HEK293T (cell line): ENCODE data around the gene MET.

ENCODE experiments used
- CTCF ChIA-PET: fragments of 350-600 bp; formaldehyde crosslinking; extraction: SDS; loops from one replicate; lab custom pipeline; 2021; ENCODE audit warnings: antibody characterized with exemption, inconsistent platforms; lab: Yijun Ruan, JAX
- POLR2A ChIA-PET: fragments of 350-600 bp; formaldehyde crosslinking; extraction: SDS; loops from one replicate; lab custom pipeline; 2020; ENCODE audit warnings: antibody characterized with exemption, inconsistent platforms; lab: Yijun Ruan, JAX
- DNase-seq: peaks from one replicate; pipeline ENCODE4 v3.0.0; 2012; ENCODE audit warnings: mixed read lengths; ENCODE audit errors: extremely low spot score
- ARNT ChIP-seq: fragments of 450-650 bp; IDR thresholded peaks from 2 replicates; pipeline ENCODE4 v1.6.1; 2017; ENCODE audit warnings: mild to moderate bottlenecking
- BHLHE40 ChIP-seq: fragments of 450-650 bp; IDR thresholded peaks from 2 replicates; pipeline ENCODE4 v1.6.1; 2016; ENCODE audit warnings: mild to moderate bottlenecking, moderate library complexity, borderline replicate concordance
- CTBP1 ChIP-seq: fragments of 450-650 bp; IDR thresholded peaks from 2 replicates; pipeline ENCODE4 v1.6.1; 2016; ENCODE audit warnings: borderline replicate concordance
- ELF4 ChIP-seq: fragments of 450-650 bp; IDR thresholded peaks from 2 replicates; pipeline ENCODE4 v1.6.1; 2017; ENCODE audit warnings: antibody characterized with exemption
- FOXA1 ChIP-seq: fragments of 450-650 bp; IDR thresholded peaks from 2 replicates; pipeline ENCODE4 v1.6.1; 2016; ENCODE audit warnings: mild to moderate bottlenecking
- FOXK2 ChIP-seq: fragments of 450-650 bp; IDR thresholded peaks from 2 replicates; pipeline ENCODE4 v1.6.1; 2016; ENCODE audit warnings: mild to moderate bottlenecking
- FOXM1 ChIP-seq: fragments of 450-650 bp; IDR thresholded peaks from 2 replicates; pipeline ENCODE4 v1.6.1; 2017; ENCODE audit warnings: mild to moderate bottlenecking, borderline replicate concordance
- HDGF ChIP-seq: fragments of 450-650 bp; IDR thresholded peaks from 2 replicates; pipeline ENCODE4 v1.6.1; 2017; ENCODE audit warnings: antibody characterized with exemption, borderline replicate concordance
- L3MBTL2 ChIP-seq: fragments of 450-650 bp; conservative IDR thresholded peaks from 2 replicates; pipeline ENCODE4 v1.6.1; 2016; ENCODE audit warnings: mild to moderate bottlenecking
- LEF1 ChIP-seq: fragments of 450-650 bp; IDR thresholded peaks from 2 replicates; pipeline ENCODE4 v1.6.1; 2017; ENCODE audit warnings: mild to moderate bottlenecking, borderline replicate concordance
- NFRKB ChIP-seq: fragments of 450-650 bp; IDR thresholded peaks from 2 replicates; pipeline ENCODE4 v1.6.1; 2016; ENCODE audit warnings: mild to moderate bottlenecking, moderate library complexity
- PKNOX1 ChIP-seq: fragments of 450-650 bp; IDR thresholded peaks from 2 replicates; pipeline ENCODE4 v1.6.1; 2016
- SP1 ChIP-seq: fragments of 450-650 bp; IDR thresholded peaks from 2 replicates; pipeline ENCODE4 v1.6.1; 2017
- SUZ12 ChIP-seq: fragments of 450-650 bp; IDR thresholded peaks from 2 replicates; pipeline ENCODE4 v1.6.1; 2016; ENCODE audit warnings: mild to moderate bottlenecking
- TARDBP ChIP-seq: fragments of 450-650 bp; IDR thresholded peaks from 2 replicates; pipeline ENCODE4 v1.6.1; 2016
- ZNF384 ChIP-seq: fragments of 450-650 bp; IDR thresholded peaks from 2 replicates; pipeline ENCODE4 v1.6.1; 2016

MET gene

GRCh38 chr7:116787881-116788280 lies 115.9 kb downstream of the MET start:
- no peak for DNase-seq
- CTCF ChIA-PET, result no interaction called here
- POLR2A ChIA-PET, result no interaction called here
- TF ChIP-seq FOXM1, result no peak
- no peak for TF ChIP-seq ELF4
- no peak for TF ChIP-seq BHLHE40

- no peak for DNase-seq
- CTCF ChIA-PET, result no interaction called here
- POLR2A ChIA-PET, result no interaction called here
- no peak for TF ChIP-seq PKNOX1
- no peak for TF ChIP-seq BHLHE40
- no peak for TF ChIP-seq LEF1
- TF ChIP-seq ZNF384, result no peak
- TF ChIP-seq FOXA1, result no peak
- no peak for TF ChIP-seq L3MBTL2
- TF ChIP-seq FOXK2, result no peak
- TF ChIP-seq SUZ12, result no peak
- TF ChIP-seq FOXM1, result no peak
- no peak for TF ChIP-seq HDGF
- no peak for TF ChIP-seq SP1
- TF ChIP-seq ARNT, result no peak
- TF ChIP-seq TARDBP, result no peak
Measured at GRCh38 chr7:116788572-116789197, 116.7 kb downstream of the MET start.

GRCh38 chr7:116790025-116790424 lies 118.0 kb downstream of the MET start:
- ChIA-PET CTCF (no interaction called here), POLR2A (no interaction called here)
- no peak for TF ChIP-seq CTBP1
- TF ChIP-seq ARNT, result no peak
- TF ChIP-seq FOXA1, result no peak
- TF ChIP-seq PKNOX1, result no peak
- TF ChIP-seq ELF4, result no peak
- no peak for TF ChIP-seq NFRKB
- TF ChIP-seq BHLHE40, result no peak
- no peak for TF ChIP-seq FOXM1
- no peak for TF ChIP-seq HDGF
- TF ChIP-seq TARDBP, result no peak
- TF ChIP-seq SP1, result no peak
- DNase-seq, result no peak

GRCh38 chr7:116792813-116793212 lies 120.8 kb downstream of the MET start:
- POLR2A ChIA-PET, result no interaction called here
- DNase-seq, result no peak
- CTCF ChIA-PET, result no interaction called here
- TF ChIP-seq HDGF (no peak), ELF4 (no peak), ZNF384 (no peak), CTBP1 (no peak)

- ChIA-PET POLR2A (no interaction called here), CTCF (no interaction called here)
Measured at GRCh38 chr7:116793795-116794340, 121.9 kb downstream of the MET start.

GRCh38 chr7:116796471-116796870 lies 124.5 kb downstream of the MET start:
- no peak for TF ChIP-seq ARNT
- TF ChIP-seq BHLHE40, result no peak
- no peak for TF ChIP-seq PKNOX1
- TF ChIP-seq SP1, result no peak
- TF ChIP-seq FOXA1, result no peak
- TF ChIP-seq ELF4, result no peak
- no peak for TF ChIP-seq L3MBTL2
- no peak for TF ChIP-seq FOXM1
- no peak for TF ChIP-seq TARDBP
- no peak for TF ChIP-seq SUZ12
- no peak for TF ChIP-seq LEF1
- no peak for TF ChIP-seq CTBP1
- no peak for TF ChIP-seq HDGF
- no peak for TF ChIP-seq FOXK2
- ChIA-PET CTCF (no interaction called here), POLR2A (no interaction called here)
- no peak for DNase-seq

More at GRCh38 chr7:116793795-116794340, 121.9 kb downstream of the MET start:
- DNase-seq, result no peak
- TF ChIP-seq HDGF, result no peak
- TF ChIP-seq FOXA1, result no peak
- no peak for TF ChIP-seq ZNF384
- TF ChIP-seq SUZ12, result no peak
- TF ChIP-seq ELF4, result no peak
- no peak for TF ChIP-seq LEF1
- no peak for TF ChIP-seq CTBP1

GRCh38 chr7:116797612-116798011 lies 125.6 kb downstream of the MET start:
- ChIA-PET CTCF (interaction anchor here (0.7 kb wide), 1 partner anchor 81 kb away, joined by 3 read pairs; no protein-coding TSS in a partner anchor), POLR2A (no interaction called here)
- DNase-seq, result no peak
- no peak for TF ChIP-seq SUZ12
